HepG2 (cell line): ENCODE measurements around the gene IQGAP2. TPM values are rescaled to one million over a fixed set of nuclear protein-coding genes. Genes with fewer than 3 reads are reported as not detected.

ENCODE experiments used
- ATAC-seq: fragments of 200-7000 bp; cut with Tn5 transposase; 3 replicates; pipeline ENCODE4 v1.9.1; 2020; ENCODE audit warnings: mild to moderate bottlenecking, moderate library complexity
- BruUV-seq: library from RNA; stranded (reverse); fragments of 400-500 nt; replicated peaks from 2 replicates; lab custom pipeline; 2021; lab: Mats Ljungman, UMichigan
- CTCF ChIA-PET: fragments of 300-600 bp; formaldehyde crosslinking; extraction: SDS; loops from one replicate; lab custom pipeline; 2021; ENCODE audit warnings: low total read pairs, inconsistent platforms, low intra/inter-chr PET ratio; lab: Yijun Ruan, JAX
- POLR2A ChIA-PET: fragments of 350-600 bp; sonication (Branson Sonifier 250); formaldehyde crosslinking; loops from one replicate; lab custom pipeline; 2020; ENCODE audit warnings: antibody characterized with exemption, inconsistent platforms; lab: Yijun Ruan, JAX
- DNase-seq: peaks from one replicate; pipeline ENCODE4 v3.0.0-alpha.2; 2015; ENCODE audit warnings: low spot score
- FAIRE-seq: peaks from 3 replicates; lab custom pipeline; 2011; peaks lifted over from hg19 to GRCh38; lab: Jason Lieb, UNC
- H2AFZ ChIP-seq: one replicate; pipeline ENCODE4 v1.6.1; 2011; ENCODE audit warnings: low read length, inconsistent platforms
- H3K27ac ChIP-seq: fragments of 300-600 bp; 3 replicates; pipeline ENCODE4 v1.8.0; 2011; ENCODE audit warnings: mixed run types, mild to moderate bottlenecking, mixed read lengths, low read length, inconsistent platforms; ENCODE audit not compliant: insufficient read depth; ENCODE audit errors: extremely low read length
- H3K27me3 ChIP-seq, 2 experiments: fragments of 200-600 bp in 1 of 2; 2 replicates in 1 of 2; 3 replicates in 1 of 2; pipeline versions ENCODE4 v1.6.0 to v1.8.0; 2011; ENCODE audit warnings: low read length in 2 of 2, mild to moderate bottlenecking in 2 of 2, moderate library complexity in 2 of 2, inconsistent platforms in 1 of 2; ENCODE audit not compliant: insufficient read depth in 2 of 2, control insufficient read depth in 1 of 2
- H3K36me3 ChIP-seq, 2 experiments: fragments of 200-600 bp in 1 of 2; replicated peaks in 1 of 2; 2 replicates in 1 of 2; 3 replicates in 1 of 2; pipeline versions ENCODE4 v1.5.1 to v1.8.0; 2011; ENCODE audit warnings: low read length in 2 of 2, inconsistent platforms in 1 of 2; ENCODE audit not compliant: insufficient read depth in 2 of 2, control insufficient read depth in 1 of 2
- H3K4me1 ChIP-seq: 2 replicates; pipeline ENCODE4 v1.5.1; 2012; ENCODE audit warnings: low read length, inconsistent platforms; ENCODE audit not compliant: insufficient read depth
- H3K4me2 ChIP-seq: 2 replicates; pipeline ENCODE4 v1.6.0; 2011; ENCODE audit warnings: low read depth, low read length, inconsistent platforms
- H3K4me3 ChIP-seq, 3 experiments: fragments of 200-600 bp in 1 of 3; sonication (generic), shearing (Covaris generic) in 1 of 3; replicated peaks in 1 of 3; 2 replicates each; pipeline ENCODE4 v1.5.1; 2011 to 2016; ENCODE audit warnings: low read length in 3 of 3, inconsistent platforms in 2 of 3, low read depth in 2 of 3, mild to moderate bottlenecking in 2 of 3, control low read depth in 1 of 3, mixed read lengths in 1 of 3; ENCODE audit not compliant: insufficient read depth in 1 of 3
- H3K79me2 ChIP-seq: one replicate; pipeline ENCODE4 v1.6.1; 2011; ENCODE audit warnings: low read length, inconsistent platforms; ENCODE audit not compliant: insufficient read depth
- H3K9ac ChIP-seq: 2 replicates; pipeline ENCODE4 v1.6.0; 2011; ENCODE audit warnings: mild to moderate bottlenecking, low read depth, low read length, inconsistent platforms; ENCODE audit not compliant: insufficient read depth
- H3K9me3 ChIP-seq: 2 replicates; pipeline ENCODE4 v1.5.1; 2012; ENCODE audit warnings: mild to moderate bottlenecking, low read length
- H4K20me1 ChIP-seq: 2 replicates; pipeline ENCODE4 v1.6.0; 2011; ENCODE audit warnings: inconsistent platforms, mild to moderate bottlenecking, low read length, moderate library complexity; ENCODE audit not compliant: insufficient read depth
- GATAD1 ChIP-seq: IDR thresholded peaks from 2 replicates; pipeline ENCODE4 v1.6.1; 2016; ENCODE audit warnings: missing genetic modification reagents, missing compliant biosample characterization
- IRF2 ChIP-seq: IDR thresholded peaks from 2 replicates; pipeline ENCODE4 v1.6.1; 2018; ENCODE audit warnings: missing genetic modification reagents, missing compliant biosample characterization
- KLF11 ChIP-seq: IDR thresholded peaks from 2 replicates; pipeline ENCODE4 v1.6.1; 2016; ENCODE audit warnings: missing compliant biosample characterization
- MBNL3 ChIP-seq: fragments of 250-450 bp; sonication (Bioruptor Pico); conservative IDR thresholded peaks from 2 replicates; pipeline ENCODE4 v1.8.0; 2022; ENCODE audit warnings: mild to moderate bottlenecking, inconsistent platforms
- RELA ChIP-seq: sonication (generic); formaldehyde crosslinking; IDR thresholded peaks from 2 replicates; pipeline ENCODE4 v1.4.0; 2020; ENCODE audit warnings: missing genetic modification reagents
- TFAP4 ChIP-seq: sonication (generic); IDR thresholded peaks from 2 replicates; pipeline ENCODE4 v1.6.1; 2016; ENCODE audit warnings: low read depth, borderline replicate concordance
- THAP11 ChIP-seq: IDR thresholded peaks from 2 replicates; pipeline ENCODE4 v1.6.1; 2016; ENCODE audit warnings: missing biosample characterization, missing genetic modification reagents
- ZBED4 ChIP-seq: sonication (generic); formaldehyde crosslinking; IDR thresholded peaks from 2 replicates; pipeline ENCODE4 v1.4.0; 2020; ENCODE audit warnings: missing genetic modification reagents, borderline replicate concordance
- ZFP36L2 ChIP-seq: sonication (generic); formaldehyde crosslinking; IDR thresholded peaks from 2 replicates; pipeline ENCODE4 v1.4.0; 2020; ENCODE audit warnings: missing genetic modification reagents
- ZNF10 ChIP-seq: sonication (generic); formaldehyde crosslinking; IDR thresholded peaks from 2 replicates; pipeline ENCODE4 v1.4.0; 2020; ENCODE audit warnings: mild to moderate bottlenecking, low read depth, missing genetic modification reagents, borderline replicate concordance
- ZNF20 ChIP-seq: sonication (generic); formaldehyde crosslinking; IDR thresholded peaks from 2 replicates; pipeline ENCODE4 v1.4.0; 2020; ENCODE audit warnings: mild to moderate bottlenecking, moderate library complexity, missing genetic modification reagents
- ZNF282 ChIP-seq: fragments of 450-650 bp; IDR thresholded peaks from 2 replicates; pipeline ENCODE4 v1.6.1; 2018; ENCODE audit not compliant: partially characterized antibody
- ZZZ3 ChIP-seq: sonication (generic); formaldehyde crosslinking; IDR thresholded peaks from 2 replicates; pipeline ENCODE4 v1.4.0; 2020; ENCODE audit warnings: missing genetic modification reagents, mild to moderate bottlenecking, borderline replicate concordance
- WGBS: methylation state at CpG from one replicate; pipeline ENCODE4 v1.1.6; 2017; ENCODE audit warnings: low lambda C conversion rate; 5-methylcytosine and 5-hydroxymethylcytosine counted together
- in situ Hi-C: cut with HindIII; loops from 2 replicates; pipeline ENCODE4 v1.10.0; 2017; ENCODE audit warnings: low pct_unique_long_range_greater_than_20kb; ENCODE audit not compliant: extremely low pct_ligation_motif_present
- intact Hi-C: fragments of 100-400 bp; cut with micrococcal nuclease; formaldehyde crosslinking; loops from one replicate; pipeline ENCODE4 v1.10.0; 2022; ENCODE audit not compliant: unreplicated experiment
- polyA plus RNA-seq, 8 experiments: library from polyadenylated mRNA; depleted of rRNA in 3 of 8; stranded (reverse) in 7 of 8; unstranded in 1 of 8; fragments of >200 nt; fragmentation: Illumina TruSeq in 4 of 8; extraction: Trizol in 4 of 8; gene quantifications; 2 replicates each; pipeline versions ENCODE4 v1.2.1 to v1.2.3, GENCODE V29; 2011 to 2016; ENCODE audit warnings: low read depth in 4 of 8, missing spikeins in 1 of 8, mixed read lengths in 1 of 8; ENCODE audit not compliant: insufficient read depth in 1 of 8
- total RNA-seq, 5 experiments: library from RNA; depleted of rRNA; stranded (reverse); fragments of >200 nt; fragmentation: Illumina TruSeq; extraction: Trizol; gene quantifications; 2 replicates each; pipeline ENCODE4 v1.2.3, GENCODE V29; 2016; ENCODE audit warnings: low read depth in 1 of 5

The IQGAP2 gene
- total and polyA plus RNA-seq, 2 of the 13 experiments (the other 11 are each of a cell fraction or from before 2014, with no cell fraction given) = 35.2 to 83.3 TPM

DNA sequence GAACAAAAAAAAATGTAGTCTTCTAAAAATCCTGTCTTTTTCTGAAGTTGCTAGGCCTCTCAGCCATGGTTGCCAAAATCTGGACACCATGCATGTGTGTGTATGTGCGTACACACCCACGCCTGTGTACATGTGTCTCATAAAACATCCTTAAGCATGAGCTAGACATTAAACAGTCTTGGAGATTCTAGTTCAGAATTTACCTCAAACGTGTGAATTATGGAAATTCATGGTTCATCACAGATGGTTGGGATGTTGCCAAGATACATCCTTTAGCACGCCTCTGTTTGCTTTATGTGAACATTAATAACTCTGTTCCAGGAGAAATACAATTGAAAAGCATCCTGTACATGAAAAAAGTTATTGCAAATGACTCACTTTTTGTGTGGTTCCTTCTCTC, 167.1 kb downstream of the IQGAP2 start:
- no peaks in the 10 kb centered on the region for H3K4me1 ChIP-seq
- H3K36me3 ChIP-seq = peaks cover 12 to 28% of the 10 kb centered on the region in 2 experiments
- POLR2A ChIA-PET = no interaction called here
- BruUV-seq = no TSS peak
- H3K9ac ChIP-seq = no peak overlapping the region
- no peaks in the 10 kb centered on the region for H3K27me3 ChIP-seq
- intact Hi-C loops (no loop called here), in situ Hi-C loops (no loop called here)
- ATAC-seq (no peak), DNase-seq (no peak), FAIRE-seq (no peak)
- no peaks in the 10 kb centered on the region for H3K9me3 ChIP-seq
- no peak overlapping the region for H3K27ac ChIP-seq
- TF ChIP-seq ZNF282 (no peak), ZZZ3 (CRISPR knock-in tag) (no peak), RELA (CRISPR knock-in tag) (no peak), ZNF20 (CRISPR knock-in tag) (no peak), MBNL3 (CRISPR knock-in tag) (no peak), ZFP36L2 (CRISPR knock-in tag) (no peak), IRF2 (no peak), ZNF10 (CRISPR knock-in tag) (no peak), TFAP4 (no peak)
- 99% methylated on average over 4 of the region's 4 CpGs for WGBS
- H4K20me1 ChIP-seq = no peaks in the 10 kb centered on the region
- no peak overlapping the region for H2AFZ ChIP-seq
- H3K4me2 ChIP-seq = no peak overlapping the region
- no peak overlapping the region for H3K4me3 ChIP-seq
- CTCF ChIA-PET = no interaction called here
- no peaks in the 10 kb centered on the region for H3K79me2 ChIP-seq

GRCh38 chr5:76571559-76571958, 168.5 kb downstream of the IQGAP2 start:
- Histone ChIP-seq H3K4me3 (no peak overlapping the region), H3K79me2 (no peaks in the 10 kb centered on the region), H3K4me2 (no peak overlapping the region), H3K9ac (no peak overlapping the region), H2AFZ (no peak overlapping the region), H4K20me1 (no peaks in the 10 kb centered on the region), H3K27ac (no peak overlapping the region), H3K36me3 (peaks cover 8 to 27% of the 10 kb centered on the region in 2 experiments), H3K9me3 (no peaks in the 10 kb centered on the region), H3K4me1 (no peaks in the 10 kb centered on the region), H3K27me3 (no peaks in the 10 kb centered on the region)
- in situ Hi-C loops (no loop called here), intact Hi-C loops (no loop called here)
- CTCF ChIA-PET = no interaction called here
- no peak for DNase-seq
- POLR2A ChIA-PET = no interaction called here
- no TSS peak for BruUV-seq
- ATAC-seq = no peak
- FAIRE-seq = no peak
- no peak for TF ChIP-seq KLF11 (CRISPR knock-in tag)
- no peak for TF ChIP-seq THAP11 (CRISPR knock-in tag)
- no peak for TF ChIP-seq ZBED4 (CRISPR knock-in tag)
- TF ChIP-seq GATAD1 (CRISPR knock-in tag) = no peak
